Gastroesophageal sphincter (tissue), 3 donors: Measurements from ENCODE around the gene LUC7L3.

Experiments
- EP300 ChIP-seq: sonication (generic); formaldehyde crosslinking; IDR thresholded peaks from one replicate; pipeline ENCODE4 v1.6.1; 2017; ENCODE audit warnings: antibody characterized with exemption, mild to moderate bottlenecking
- POLR2A ChIP-seq, 2 donors: fragments of 450-650 bp; IDR thresholded peaks; one replicate each; pipeline ENCODE4 v1.6.1; 2017; ENCODE audit warnings: antibody characterized with exemption in 2 of 2, mild to moderate bottlenecking in 2 of 2, moderate library complexity in 1 of 2
- POLR2AphosphoS5 ChIP-seq: sonication (generic); formaldehyde crosslinking; IDR thresholded peaks from one replicate; pipeline ENCODE4 v1.6.1; 2017; ENCODE audit warnings: antibody characterized with exemption
- TF ChIP-seq, protein P1 (sequence below), 4 experiments: fragments of 200-600 bp in 2 of 4; fragments of 450-650 bp in 2 of 4; sonication (generic) in 1 of 4; IDR thresholded peaks; one replicate each; pipeline ENCODE4 v1.5.1; 2017 to 2019; ENCODE audit warnings: antibody characterized with exemption in 4 of 4, mild to moderate bottlenecking in 2 of 4, moderate library complexity in 2 of 4

DNA sequence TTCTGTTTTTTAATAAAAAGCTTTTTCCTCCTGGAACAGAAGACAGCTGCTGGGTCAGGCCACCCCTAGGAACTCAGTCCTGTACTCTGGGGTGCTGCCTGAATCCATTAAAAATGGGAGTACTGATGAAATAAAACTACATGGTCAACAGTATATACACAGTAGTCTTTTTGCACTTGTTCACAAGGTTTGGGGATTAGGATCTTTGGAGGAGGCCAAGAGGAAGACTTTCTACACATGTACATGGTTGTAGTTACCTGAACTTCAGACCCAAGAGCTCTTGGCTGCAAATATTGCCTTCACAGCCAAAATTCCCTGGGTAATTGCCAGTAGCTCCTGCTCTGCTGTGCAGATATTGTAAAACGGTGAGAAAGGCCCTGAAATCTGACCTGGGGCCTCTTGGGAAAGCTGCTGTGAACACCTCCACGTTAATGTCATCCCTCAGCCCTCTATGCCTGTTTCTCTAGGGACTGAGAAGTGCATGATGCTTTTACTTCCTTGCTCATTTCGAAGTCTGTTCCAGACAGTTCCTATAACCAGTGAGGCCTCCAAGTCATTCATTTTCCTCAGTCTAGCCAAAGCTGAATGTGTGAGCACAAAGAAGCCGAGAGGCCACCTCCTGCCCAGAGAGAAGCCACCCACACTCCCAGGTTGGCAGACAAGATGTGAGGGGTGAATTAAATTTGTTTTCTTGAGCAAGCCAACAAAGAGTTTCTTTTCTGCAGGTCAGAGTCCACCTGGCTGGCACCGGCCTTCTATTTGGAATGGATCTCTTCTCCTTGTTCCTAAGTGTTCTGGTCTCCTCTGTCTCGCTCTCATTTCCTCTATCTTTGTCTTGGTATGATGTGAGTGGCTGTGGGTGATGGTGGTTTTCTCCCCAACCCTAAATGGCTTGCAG lies 27.6 kb upstream of the LUC7L3 start:
- TF ChIP-seq, protein P1, sequence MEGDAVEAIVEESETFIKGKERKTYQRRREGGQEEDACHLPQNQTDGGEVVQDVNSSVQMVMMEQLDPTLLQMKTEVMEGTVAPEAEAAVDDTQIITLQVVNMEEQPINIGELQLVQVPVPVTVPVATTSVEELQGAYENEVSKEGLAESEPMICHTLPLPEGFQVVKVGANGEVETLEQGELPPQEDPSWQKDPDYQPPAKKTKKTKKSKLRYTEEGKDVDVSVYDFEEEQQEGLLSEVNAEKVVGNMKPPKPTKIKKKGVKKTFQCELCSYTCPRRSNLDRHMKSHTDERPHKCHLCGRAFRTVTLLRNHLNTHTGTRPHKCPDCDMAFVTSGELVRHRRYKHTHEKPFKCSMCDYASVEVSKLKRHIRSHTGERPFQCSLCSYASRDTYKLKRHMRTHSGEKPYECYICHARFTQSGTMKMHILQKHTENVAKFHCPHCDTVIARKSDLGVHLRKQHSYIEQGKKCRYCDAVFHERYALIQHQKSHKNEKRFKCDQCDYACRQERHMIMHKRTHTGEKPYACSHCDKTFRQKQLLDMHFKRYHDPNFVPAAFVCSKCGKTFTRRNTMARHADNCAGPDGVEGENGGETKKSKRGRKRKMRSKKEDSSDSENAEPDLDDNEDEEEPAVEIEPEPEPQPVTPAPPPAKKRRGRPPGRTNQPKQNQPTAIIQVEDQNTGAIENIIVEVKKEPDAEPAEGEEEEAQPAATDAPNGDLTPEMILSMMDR (IDR thresholded peaks at IDR 0.05): no peak
- no peak for TF ChIP-seq POLR2A (IDR thresholded peaks at IDR 0.05)
- peak; percentile 32 for TF ChIP-seq POLR2AphosphoS5
- TF ChIP-seq EP300: no peak
